Measurements from ENCODE around the gene A2M. TPM values are rescaled to one million over a fixed set of nuclear protein-coding genes. Genes with fewer than 3 reads are reported as not detected.
"Not testable (repeated sequence)": the region's sequence is repeated elsewhere in the genome, so short reads cannot be mapped to it uniquely, and the experiment has no call there.

The A2M gene
- total and polyA plus RNA-seq, 9 donors, result 233 to 347 (median 306) TPM

DNA sequence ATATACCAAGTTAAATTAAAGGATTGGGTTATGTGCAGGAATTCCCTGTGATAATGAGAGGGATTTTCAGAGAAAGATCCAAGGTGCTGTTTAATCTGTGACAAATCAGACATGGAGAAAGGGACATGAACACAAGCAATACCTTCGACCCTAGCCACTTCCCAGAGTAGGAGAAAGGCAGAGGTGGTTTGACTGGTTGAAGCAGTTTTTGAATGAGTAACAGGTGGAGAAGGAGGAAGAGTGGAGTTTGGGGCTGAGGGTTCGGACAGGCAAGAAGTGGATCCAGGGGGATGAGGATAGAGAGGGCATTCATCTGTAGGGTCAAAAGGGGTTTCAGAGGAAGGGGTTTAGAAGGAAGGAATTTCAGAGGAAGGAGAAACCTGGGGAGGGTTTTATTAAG, 27.4 kb upstream of the A2M start:
- peaks cover 11% of the 10 kb centered on the region for H3K9me3 ChIP-seq (replicated peaks; ENCODE audit: control insufficient read depth, low read depth, low read length)
- no peaks in the 10 kb centered on the region for H3K27me3 ChIP-seq (ENCODE audit: control insufficient read depth, insufficient read depth, low read length)
- 90% methylated on average over 1 of the region's 2 CpGs for WGBS (ENCODE audit: insufficient coverage)
- no peak for DNase-seq
- H3K4me1 ChIP-seq (ENCODE audit: control insufficient read depth, insufficient read depth, low read length), result no peaks in the 10 kb centered on the region
- H3K4me3 ChIP-seq (ENCODE audit: low read length), result no peak overlapping the region
- no peaks in the 10 kb centered on the region for H3K36me3 ChIP-seq (ENCODE audit: control insufficient read depth, insufficient read depth, low read length)
- H3K27ac ChIP-seq (ENCODE audit: low read length), result no peak overlapping the region

DNA sequence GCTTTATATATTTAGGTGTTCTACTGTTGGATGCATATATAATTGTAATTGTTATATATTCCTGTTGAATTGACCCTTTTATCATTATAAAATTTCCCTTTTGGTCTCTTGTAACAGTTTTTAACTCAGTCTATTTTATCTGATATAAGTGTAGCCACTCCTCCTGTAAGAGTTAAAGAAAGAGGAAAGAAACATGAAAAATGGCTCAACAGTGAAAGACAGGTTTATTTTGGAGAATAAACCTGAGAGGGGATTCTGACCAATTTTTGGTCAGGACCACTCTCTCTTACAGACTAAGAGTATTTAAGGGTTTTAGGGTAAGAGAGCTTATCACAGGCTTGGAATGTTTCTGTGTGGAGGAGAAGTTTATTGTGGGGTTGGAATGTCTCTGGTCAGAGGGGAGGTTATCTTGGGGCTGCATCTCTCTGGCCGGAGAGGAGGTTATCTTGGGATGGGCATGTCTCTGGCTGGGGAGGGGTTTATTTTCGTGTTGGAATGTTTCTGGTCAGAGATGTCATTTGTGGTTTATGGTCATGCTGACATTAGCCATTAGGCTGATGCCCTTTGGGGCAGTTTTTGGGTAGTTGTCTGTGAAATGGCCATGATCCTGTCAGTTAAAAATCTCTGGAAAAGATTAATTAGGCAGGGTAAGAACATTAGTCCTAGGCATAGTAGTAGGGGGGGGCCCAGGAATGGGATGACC, 24.0 kb upstream of the A2M start:
- H3K27me3 ChIP-seq (ENCODE audit: control insufficient read depth, insufficient read depth, low read length); H3K4me3 ChIP-seq (ENCODE audit: low read length); H3K4me1 ChIP-seq (ENCODE audit: control insufficient read depth, insufficient read depth, low read length); H3K9me3 ChIP-seq (replicated peaks; ENCODE audit: control insufficient read depth, low read depth, low read length); H3K36me3 ChIP-seq (ENCODE audit: control insufficient read depth, insufficient read depth, low read length); H3K27ac ChIP-seq (ENCODE audit: low read length); DNase-seq: not testable (repeated sequence)
- WGBS (ENCODE audit: insufficient coverage), result 27% methylated on average over 2 of the region's 2 CpGs

- 100% methylated on average over 2 of the region's 5 CpGs for WGBS (ENCODE audit: insufficient coverage)
- H3K9me3 ChIP-seq (replicated peaks; ENCODE audit: control insufficient read depth, low read depth, low read length), result peaks cover 2% of the 10 kb centered on the region
Observed at GRCh38 chr12:9135903-9136310, 20.2 kb upstream of the A2M start.

DNA sequence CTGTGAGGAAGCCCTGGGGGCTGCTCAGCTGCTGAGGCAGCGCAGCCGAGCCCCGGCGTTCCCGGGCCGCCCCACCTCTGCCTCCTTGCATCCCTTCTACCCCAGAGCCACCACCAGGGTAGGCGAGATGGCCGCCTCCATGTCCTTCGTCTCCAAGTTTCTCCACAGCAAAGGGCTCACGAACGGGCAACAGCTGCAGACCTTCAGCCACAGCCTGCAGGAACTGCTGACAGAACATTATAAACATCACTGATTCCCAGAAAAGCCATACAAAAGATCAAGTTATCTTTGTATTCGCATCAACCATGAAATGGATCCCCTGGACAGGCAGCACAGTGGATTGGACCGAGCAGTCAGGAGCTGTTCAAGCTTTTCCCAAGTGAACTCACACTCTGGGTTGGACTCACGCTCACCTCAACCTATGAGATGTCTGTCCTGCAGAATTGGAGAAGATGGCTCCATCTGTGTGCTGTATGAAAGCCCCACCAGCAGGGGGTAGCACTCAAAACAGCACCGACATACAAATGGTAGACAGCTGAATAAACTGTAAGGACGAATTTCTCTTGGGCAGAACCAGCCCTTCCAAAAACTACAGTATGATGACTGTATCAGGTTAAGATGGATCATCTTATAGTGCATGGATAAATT, 19.4 kb upstream of the A2M start:
- Histone ChIP-seq H3K27ac (ENCODE audit: low read length) (no peak overlapping the region), H3K4me3 (ENCODE audit: low read length) (no peak overlapping the region)
- DNase-seq, result no peak

More at GRCh38 chr12:9135903-9136310, 20.2 kb upstream of the A2M start:
- no peak overlapping the region for H3K4me3 ChIP-seq (ENCODE audit: low read length)
- DNase-seq, result no peak
- no peaks in the 10 kb centered on the region for H3K36me3 ChIP-seq (ENCODE audit: control insufficient read depth, insufficient read depth, low read length)
- no peaks in the 10 kb centered on the region for H3K27me3 ChIP-seq (ENCODE audit: control insufficient read depth, insufficient read depth, low read length)
- H3K27ac ChIP-seq (ENCODE audit: low read length), result no peak overlapping the region
- H3K4me1 ChIP-seq (ENCODE audit: control insufficient read depth, insufficient read depth, low read length), result no peaks in the 10 kb centered on the region

GRCh38 chr12:9133216-9133916, 17.6 kb upstream of the A2M start:
- Histone ChIP-seq H3K9me3 (replicated peaks; ENCODE audit: control insufficient read depth, low read depth, low read length) (peaks cover under 1% of the 10 kb centered on the region), H3K36me3 (ENCODE audit: control insufficient read depth, insufficient read depth, low read length) (no peaks in the 10 kb centered on the region), H3K4me3 (ENCODE audit: low read length) (no peak overlapping the region), H3K27me3 (ENCODE audit: control insufficient read depth, insufficient read depth, low read length) (no peaks in the 10 kb centered on the region), H3K27ac (ENCODE audit: low read length) (no peak overlapping the region), H3K4me1 (ENCODE audit: control insufficient read depth, insufficient read depth, low read length) (no peaks in the 10 kb centered on the region)
- no peak for DNase-seq
- no CpG with 5 or more reads among the region's 1 CpG for WGBS (ENCODE audit: insufficient coverage)

More for the DNA sequence above, 19.4 kb upstream of the A2M start:
- Histone ChIP-seq H3K4me1 (ENCODE audit: control insufficient read depth, insufficient read depth, low read length) (no peaks in the 10 kb centered on the region), H3K9me3 (replicated peaks; ENCODE audit: control insufficient read depth, low read depth, low read length) (peaks cover 2% of the 10 kb centered on the region), H3K27me3 (ENCODE audit: control insufficient read depth, insufficient read depth, low read length) (no peaks in the 10 kb centered on the region), H3K36me3 (ENCODE audit: control insufficient read depth, insufficient read depth, low read length) (no peaks in the 10 kb centered on the region)
- 83% methylated on average over 12 of the region's 16 CpGs for WGBS (ENCODE audit: insufficient coverage)

DNA sequence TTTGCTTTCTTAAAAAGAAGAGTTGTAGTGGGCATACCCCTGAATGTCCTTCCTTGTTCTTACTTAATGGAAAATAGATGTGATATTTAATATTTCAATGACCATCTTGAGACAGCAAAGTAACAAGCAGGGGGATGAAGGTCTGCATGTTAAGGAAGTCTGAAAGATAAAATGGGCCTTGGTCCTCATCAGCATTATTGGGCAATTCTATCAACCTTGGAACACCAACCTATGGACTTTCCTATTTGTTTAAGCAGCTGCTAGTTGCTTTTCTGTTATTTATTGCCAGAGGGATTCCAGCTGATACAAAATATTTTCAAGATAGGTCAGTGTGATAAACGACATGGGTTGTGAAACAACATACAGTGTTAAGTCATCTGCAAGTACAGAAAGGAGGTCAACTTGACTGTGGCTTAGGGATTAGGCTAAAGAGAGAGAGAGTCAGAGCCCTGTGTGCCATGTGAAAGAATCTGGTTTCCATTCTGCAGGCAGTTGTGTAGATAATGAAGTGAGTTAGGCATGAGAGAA, 16.4 kb upstream of the A2M start:
- no peaks in the 10 kb centered on the region for H3K27me3 ChIP-seq (ENCODE audit: control insufficient read depth, insufficient read depth, low read length)

GRCh38 chr12:9130244-9130643, 14.5 kb upstream of the A2M start:
- Histone ChIP-seq H3K36me3 (ENCODE audit: control insufficient read depth, insufficient read depth, low read length) (no peaks in the 10 kb centered on the region), H3K27me3 (ENCODE audit: control insufficient read depth, insufficient read depth, low read length) (no peaks in the 10 kb centered on the region), H3K27ac (ENCODE audit: low read length) (no peak overlapping the region), H3K9me3 (replicated peaks; ENCODE audit: control insufficient read depth, low read depth, low read length) (peaks cover 5% of the 10 kb centered on the region), H3K4me3 (ENCODE audit: low read length) (no peak overlapping the region), H3K4me1 (ENCODE audit: control insufficient read depth, insufficient read depth, low read length) (no peaks in the 10 kb centered on the region)
- WGBS (ENCODE audit: insufficient coverage), result no CpG with 5 or more reads among the region's 2 CpGs
- DNase-seq, result no peak

More for the DNA sequence above, 16.4 kb upstream of the A2M start:
- no CpG with 5 or more reads among the region's 1 CpG for WGBS (ENCODE audit: insufficient coverage)
- Histone ChIP-seq H3K36me3 (ENCODE audit: control insufficient read depth, insufficient read depth, low read length) (no peaks in the 10 kb centered on the region), H3K9me3 (replicated peaks; ENCODE audit: control insufficient read depth, low read depth, low read length) (peaks cover 5% of the 10 kb centered on the region), H3K4me3 (ENCODE audit: low read length) (no peak overlapping the region), H3K4me1 (ENCODE audit: control insufficient read depth, insufficient read depth, low read length) (no peaks in the 10 kb centered on the region), H3K27ac (ENCODE audit: low read length) (no peak overlapping the region)
- no peak for DNase-seq

- H3K36me3 ChIP-seq (ENCODE audit: control insufficient read depth, insufficient read depth, low read length), result no peaks in the 10 kb centered on the region
- no peaks in the 10 kb centered on the region for H3K27me3 ChIP-seq (ENCODE audit: control insufficient read depth, insufficient read depth, low read length)
- H3K4me3 ChIP-seq (ENCODE audit: low read length), result no peak overlapping the region
- peaks cover 5% of the 10 kb centered on the region for H3K9me3 ChIP-seq (replicated peaks; ENCODE audit: control insufficient read depth, low read depth, low read length)
- WGBS (ENCODE audit: insufficient coverage), result 93% methylated on average over 35 of the region's 36 CpGs
- DNase-seq, result no peak
- H3K4me1 ChIP-seq (ENCODE audit: control insufficient read depth, insufficient read depth, low read length), result no peaks in the 10 kb centered on the region
- no peak overlapping the region for H3K27ac ChIP-seq (ENCODE audit: low read length)
Observed at GRCh38 chr12:9127936-9128663, 12.4 kb upstream of the A2M start.

- no peaks in the 10 kb centered on the region for H3K36me3 ChIP-seq (ENCODE audit: control insufficient read depth, insufficient read depth, low read length)
- H3K4me3 ChIP-seq (ENCODE audit: low read length), result no peak overlapping the region
- no peak overlapping the region for H3K27ac ChIP-seq (ENCODE audit: low read length)
- H3K9me3 ChIP-seq (replicated peaks; ENCODE audit: control insufficient read depth, low read depth, low read length), result peaks cover 5% of the 10 kb centered on the region
- no peaks in the 10 kb centered on the region for H3K27me3 ChIP-seq (ENCODE audit: control insufficient read depth, insufficient read depth, low read length)
- no peak for DNase-seq
- WGBS (ENCODE audit: insufficient coverage), result 97% methylated on average over 21 of the region's 21 CpGs
- no peaks in the 10 kb centered on the region for H3K4me1 ChIP-seq (ENCODE audit: control insufficient read depth, insufficient read depth, low read length)
Observed at GRCh38 chr12:9127484-9127883, 11.8 kb upstream of the A2M start.
